LHCN-M2 (cell line): ENCODE measurements around the gene FLG2. TPM values are rescaled to one million over a fixed set of nuclear protein-coding genes. Genes with fewer than 3 reads are reported as not detected.
"Not testable (repeated sequence)": the region's sequence is repeated elsewhere in the genome, so short reads cannot be mapped to it uniquely, and the experiment has no call there.

ENCODE experiments used
- DNase-seq: peaks from one replicate; pipeline ENCODE4 v3.0.0-alpha.2; 2012; ENCODE audit warnings: low read depth
- total RNA-seq: library from RNA; depleted of rRNA; stranded (reverse); fragments of >200 nt; gene quantifications from 2 replicates; pipeline ENCODE4 v1.2.3, GENCODE V29; 2014; rRNA removed

The FLG2 gene
- total RNA-seq, 1 experiment from 2014 or later: not detected

GRCh38 chr1:152313319-152313801 is 46.4 kb downstream of the FLG2 start:
- no peak for DNase-seq

GRCh38 chr1:152312169-152312568 is 47.6 kb downstream of the FLG2 start:
- not testable (repeated sequence) for DNase-seq

- DNase-seq: no peak
Measured at GRCh38 chr1:152309955-152310354, 49.9 kb downstream of the FLG2 start.

- DNase-seq: not testable (repeated sequence)
Measured at GRCh38 chr1:152309320-152309901, 50.4 kb downstream of the FLG2 start.

GRCh38 chr1:152308758-152309157 is 51.0 kb downstream of the FLG2 start:
- not testable (repeated sequence) for DNase-seq

GRCh38 chr1:152307970-152308369 is 51.8 kb downstream of the FLG2 start:
- not testable (repeated sequence) for DNase-seq

GRCh38 chr1:152306123-152306522 is 53.7 kb downstream of the FLG2 start:
- DNase-seq: not testable (repeated sequence)

GRCh38 chr1:152304773-152305172 is 55.0 kb downstream of the FLG2 start:
- DNase-seq: not testable (repeated sequence)

GRCh38 chr1:152303139-152303872 is 56.5 kb downstream of the FLG2 start:
- DNase-seq: not testable (repeated sequence)

Other genes with a start within 250 kb of the FLG2 start
- gene TCHH, start 244.6 kb downstream of the FLG2 start, total RNA-seq: 0.06 TPM in 1 of 2 replicates, not detected in the other
- gene RPTN, start 200.8 kb downstream of the FLG2 start, total RNA-seq: not detected in 2 replicates
- not detected in 2 replicates for gene HRNR, start 135.8 kb downstream of the FLG2 start, total RNA-seq
- under 0.01 TPM in 1 of 2 replicates, not detected in the other for gene FLG, start 34.8 kb downstream of the FLG2 start, total RNA-seq
- gene CRNN, start 54.3 kb upstream of the FLG2 start, total RNA-seq: not detected in 2 replicates
- not detected in 2 replicates for gene LCE5A, start 150.8 kb upstream of the FLG2 start, total RNA-seq
- gene CRCT1, start 154.5 kb upstream of the FLG2 start, total RNA-seq: not detected in 2 replicates
- gene LCE3E, start 206.8 kb upstream of the FLG2 start, total RNA-seq: not detected in 2 replicates
- 0.32 and 0.69 TPM in 2 replicates for gene LCE3D, start 220.5 kb upstream of the FLG2 start, total RNA-seq
- not detected in 2 replicates for gene LCE3C, start 240.2 kb upstream of the FLG2 start, total RNA-seq